LNCaP clone FGC (cell line): ENCODE results near the gene SAMD11.
"Not testable (repeated sequence)": the region's sequence is repeated elsewhere in the genome, so short reads cannot be mapped to it uniquely, and the experiment has no call there.

Source experiments
- DNase-seq: peaks from one replicate; pipeline ENCODE4 v3.0.0-alpha.2; 2011; ENCODE audit warnings: low read depth
- H3K4me3 ChIP-seq: 2 replicates; pipeline ENCODE4 v1.5.1; 2011; ENCODE audit warnings: mild to moderate bottlenecking, low read depth, low read length, control low read depth
- CTCF ChIP-seq: IDR thresholded peaks from 2 replicates; pipeline ENCODE4 v1.5.1; 2012; ENCODE audit warnings: mild to moderate bottlenecking; ENCODE audit not compliant: control insufficient read depth, insufficient read depth; ENCODE audit errors: extremely low read depth

Gene SAMD11

GRCh38 chr1:890661-891060 lies 33.1 kb upstream of the SAMD11 start:
- TF ChIP-seq CTCF: no peak
- H3K4me3 ChIP-seq: no peak overlapping the region
- DNase-seq: no peak

DNA sequence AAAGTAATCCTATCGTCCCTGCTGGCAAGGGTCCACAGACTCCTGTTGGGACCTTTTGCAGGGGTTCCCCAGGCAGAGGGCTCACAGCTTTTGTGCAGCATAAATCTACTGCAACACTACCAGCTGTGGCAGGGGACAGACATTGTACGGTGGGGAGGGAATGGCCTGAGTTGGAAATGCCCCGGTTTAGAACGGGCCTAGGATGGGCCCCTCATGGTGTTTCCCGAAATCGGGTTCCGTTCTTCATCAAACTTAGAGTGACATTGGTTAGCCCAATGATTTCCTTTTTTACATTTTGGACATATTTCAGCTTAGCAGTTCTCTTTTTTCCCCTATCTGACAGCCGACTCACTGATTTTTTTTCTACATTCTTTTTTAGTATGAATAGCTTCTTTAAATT lies 26.5 kb upstream of the SAMD11 start:
- H3K4me3 ChIP-seq: no peak overlapping the region
- DNase-seq: no peak
- no peak for TF ChIP-seq CTCF

DNA sequence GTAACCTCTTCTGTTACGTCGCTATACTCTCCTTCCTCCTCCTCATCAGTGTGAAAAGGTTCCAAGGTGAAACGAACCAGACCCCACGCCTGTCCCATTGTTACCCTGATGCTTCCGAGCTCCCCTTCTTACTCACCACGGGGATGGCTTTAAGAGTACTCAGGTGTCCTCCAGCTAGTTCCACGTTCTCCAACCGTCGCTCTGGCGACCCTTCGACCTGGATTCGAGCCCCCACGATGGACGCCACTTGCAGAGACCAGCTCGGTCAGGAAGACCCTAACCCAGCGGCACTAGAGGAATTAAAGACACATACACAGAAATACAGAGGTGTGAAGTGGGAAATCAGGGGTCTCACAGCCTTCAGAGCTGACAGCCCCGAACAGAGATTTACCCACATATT lies 25.8 kb upstream of the SAMD11 start:
- not testable (repeated sequence) for H3K4me3 ChIP-seq, DNase-seq

DNA sequence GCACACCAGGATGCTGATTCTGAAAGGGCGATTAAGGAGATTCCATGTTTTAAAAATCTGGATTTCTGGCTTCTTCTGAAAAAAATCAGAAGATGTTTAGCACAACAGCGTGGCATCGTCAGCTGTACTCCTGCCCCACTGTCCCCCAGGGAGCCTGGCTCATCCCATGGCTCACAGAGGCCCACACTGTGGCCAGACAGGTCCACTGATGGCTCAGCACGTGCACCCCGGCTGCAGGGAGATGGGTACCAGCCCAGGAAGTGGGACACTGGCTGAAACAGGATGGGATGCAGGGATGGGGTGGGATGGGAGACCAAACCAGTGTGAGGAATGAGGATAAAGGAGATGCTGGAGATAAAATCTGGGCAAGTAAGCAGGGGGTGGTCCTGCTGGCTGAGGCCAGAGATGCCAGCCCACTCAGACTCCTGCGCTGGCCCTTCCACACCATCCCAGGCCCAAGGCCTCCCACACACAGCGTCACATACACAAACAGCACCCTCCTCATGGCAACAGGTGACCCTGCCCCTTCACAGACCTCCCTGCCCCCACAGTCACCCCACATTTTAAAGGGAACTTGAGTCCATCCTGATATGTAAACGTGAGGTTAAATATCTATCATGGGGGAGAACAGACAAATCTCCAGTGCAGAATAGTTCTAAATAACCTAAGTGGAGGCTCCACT lies 23.9 kb upstream of the SAMD11 start:
- no peak for TF ChIP-seq CTCF
- no peak for DNase-seq
- no peak overlapping the region for H3K4me3 ChIP-seq

DNA sequence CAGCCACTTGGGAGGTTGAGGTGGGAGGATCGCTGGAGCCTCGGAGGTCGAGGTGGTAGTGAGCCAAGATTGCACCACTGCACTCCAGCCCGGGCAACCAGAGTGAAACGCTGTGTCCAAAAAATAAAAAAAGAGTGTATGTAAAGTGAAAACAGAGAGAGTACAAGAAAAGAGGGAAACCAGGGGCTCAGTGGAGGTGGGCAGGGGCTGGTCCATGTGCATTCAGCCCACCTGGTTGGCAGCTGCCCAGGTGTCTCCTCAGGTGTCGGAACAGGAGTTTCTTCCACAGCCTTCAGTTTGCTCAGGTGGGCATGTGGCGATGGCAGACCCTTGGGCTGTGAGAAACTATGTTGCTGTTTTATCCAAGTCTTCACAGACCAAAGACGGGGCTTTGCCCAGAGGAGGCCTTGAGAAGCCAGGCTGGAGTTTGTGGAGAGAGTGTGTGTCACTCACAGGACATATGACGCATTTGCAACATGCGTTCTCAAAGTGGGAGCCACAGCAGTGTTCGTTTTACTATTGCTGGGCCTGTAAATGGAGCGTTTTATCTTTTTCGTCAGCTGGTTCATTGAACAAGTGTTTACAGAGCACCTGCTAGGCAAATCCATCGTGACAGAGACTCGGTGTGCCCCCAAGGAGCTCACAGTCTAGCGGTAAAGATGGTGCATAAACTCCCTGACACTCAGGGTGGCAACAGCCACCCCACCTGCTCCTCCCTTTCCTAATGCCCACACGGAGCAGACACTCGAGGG lies 22.4 kb upstream of the SAMD11 start:
- no peak for TF ChIP-seq CTCF
- DNase-seq: no peak
- no peak overlapping the region for H3K4me3 ChIP-seq

- no peak for DNase-seq
- H3K4me3 ChIP-seq: no peak overlapping the region
- no peak for TF ChIP-seq CTCF
These were observed 20.9 kb upstream of the SAMD11 start for GRCh38 chr1:902802-903201.

DNA sequence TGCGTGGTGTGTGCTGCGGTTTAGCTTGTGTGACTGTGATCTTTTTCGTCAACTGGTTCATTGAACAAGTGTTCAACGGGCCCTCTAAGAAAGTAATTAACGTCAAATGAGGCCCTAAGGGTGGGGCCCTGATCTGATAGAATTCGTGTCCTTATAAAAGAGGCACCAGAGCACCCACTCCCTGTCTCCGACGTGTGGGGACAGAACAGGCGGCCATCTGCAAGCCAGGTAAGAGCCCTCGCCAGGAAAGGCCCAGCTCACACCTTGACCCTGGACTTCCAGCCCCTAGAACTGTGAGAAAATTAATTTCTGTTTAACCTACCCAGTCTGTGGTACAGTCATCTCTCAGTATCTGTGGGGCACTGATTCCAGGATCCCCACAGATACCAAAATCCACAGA lies 20.4 kb upstream of the SAMD11 start:
- TF ChIP-seq CTCF: no peak
- H3K4me3 ChIP-seq: peak overlapping the region; percentile 51; the same call in 1 of the 2 replicates
- no peak for DNase-seq
